Esophagus muscularis mucosa (tissue), 4 donors: Measurements from ENCODE around the gene HERC3.

Source experiments
- EP300 ChIP-seq: sonication (generic); formaldehyde crosslinking; IDR thresholded peaks from one replicate; pipeline ENCODE4 v1.6.1; 2017; ENCODE audit warnings: antibody characterized with exemption
- POLR2A ChIP-seq: fragments of 450-650 bp; IDR thresholded peaks from one replicate; pipeline ENCODE4 v1.6.1; 2017; ENCODE audit warnings: antibody characterized with exemption, moderate library complexity, mild to moderate bottlenecking, low read depth
- POLR2AphosphoS5 ChIP-seq, 2 donors: sonication (generic); formaldehyde crosslinking; IDR thresholded peaks; one replicate each; pipeline ENCODE4 v1.6.1; 2017; ENCODE audit warnings: antibody characterized with exemption in 2 of 2
- TF ChIP-seq, protein P1 (sequence below), 3 experiments: fragments of 200-600 bp in 2 of 3; fragments of 450-650 bp in 1 of 3; sonication (generic) in 2 of 3; IDR thresholded peaks; one replicate each; pipeline ENCODE4 v1.5.1; 2017 to 2019; ENCODE audit warnings: antibody characterized with exemption in 3 of 3, mild to moderate bottlenecking in 2 of 3, moderate library complexity in 1 of 3

DNA sequence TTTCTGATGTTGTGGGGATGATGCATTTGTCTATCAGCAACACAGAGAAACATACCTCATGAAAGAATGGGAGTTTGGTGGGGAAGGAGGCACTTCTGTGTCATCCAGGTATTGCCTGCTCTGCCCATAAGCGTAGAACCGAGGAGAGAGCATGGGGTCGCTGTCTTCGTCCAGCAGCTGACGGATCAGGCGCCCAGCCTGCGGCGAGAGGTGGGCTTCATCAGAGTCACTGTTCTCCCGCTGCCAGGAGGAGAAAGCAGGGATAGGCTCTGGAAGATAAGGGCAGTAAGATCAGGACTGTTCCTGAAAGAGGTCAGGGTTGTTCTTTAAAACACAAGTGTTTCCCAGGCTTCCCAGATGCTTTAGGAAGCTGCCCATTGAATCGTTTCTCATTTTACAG is 158.1 kb downstream of the HERC3 start:
- TF ChIP-seq, protein P1, sequence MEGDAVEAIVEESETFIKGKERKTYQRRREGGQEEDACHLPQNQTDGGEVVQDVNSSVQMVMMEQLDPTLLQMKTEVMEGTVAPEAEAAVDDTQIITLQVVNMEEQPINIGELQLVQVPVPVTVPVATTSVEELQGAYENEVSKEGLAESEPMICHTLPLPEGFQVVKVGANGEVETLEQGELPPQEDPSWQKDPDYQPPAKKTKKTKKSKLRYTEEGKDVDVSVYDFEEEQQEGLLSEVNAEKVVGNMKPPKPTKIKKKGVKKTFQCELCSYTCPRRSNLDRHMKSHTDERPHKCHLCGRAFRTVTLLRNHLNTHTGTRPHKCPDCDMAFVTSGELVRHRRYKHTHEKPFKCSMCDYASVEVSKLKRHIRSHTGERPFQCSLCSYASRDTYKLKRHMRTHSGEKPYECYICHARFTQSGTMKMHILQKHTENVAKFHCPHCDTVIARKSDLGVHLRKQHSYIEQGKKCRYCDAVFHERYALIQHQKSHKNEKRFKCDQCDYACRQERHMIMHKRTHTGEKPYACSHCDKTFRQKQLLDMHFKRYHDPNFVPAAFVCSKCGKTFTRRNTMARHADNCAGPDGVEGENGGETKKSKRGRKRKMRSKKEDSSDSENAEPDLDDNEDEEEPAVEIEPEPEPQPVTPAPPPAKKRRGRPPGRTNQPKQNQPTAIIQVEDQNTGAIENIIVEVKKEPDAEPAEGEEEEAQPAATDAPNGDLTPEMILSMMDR (IDR thresholded peaks at IDR 0.05) = no peak
- TF ChIP-seq EP300 (no peak), POLR2A (no peak), POLR2AphosphoS5 (IDR thresholded peaks at IDR 0.05) (no peak)
